ENCODE results near the gene GALK1.

GALK1 gene

GRCh38 chr17:75783803-75784472, 18.9 kb upstream of the GALK1 start:
- DNase-seq: peak; percentile 54

- DNase-seq: no peak
Observed at GRCh38 chr17:75783069-75783783, 18.2 kb upstream of the GALK1 start.

GRCh38 chr17:75779987-75780889, 15.2 kb upstream of the GALK1 start:
- no peak for DNase-seq

- peak; percentile 92 for DNase-seq
Observed at GRCh38 chr17:75779250-75779986, 14.4 kb upstream of the GALK1 start.

DNA sequence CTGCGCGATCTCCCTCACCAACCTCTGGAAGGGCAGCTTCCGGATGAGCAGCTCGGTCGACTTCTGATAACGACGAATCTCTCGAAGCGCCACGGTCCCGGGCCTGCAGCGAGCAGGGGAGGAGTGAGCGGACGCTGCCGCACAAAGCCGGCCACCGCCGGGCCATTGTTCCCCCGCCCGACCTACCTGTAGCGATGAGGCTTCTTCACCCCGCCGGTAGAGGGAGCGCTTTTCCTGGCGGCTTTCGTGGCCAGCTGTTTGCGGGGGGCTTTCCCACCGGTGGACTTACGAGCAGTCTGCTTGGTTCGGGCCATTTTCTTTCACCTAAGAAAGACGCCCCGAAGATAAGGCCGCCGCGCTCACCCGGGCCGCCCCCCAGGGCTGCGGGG, 13.9 kb upstream of the GALK1 start:
- DNase-seq: peak; percentile 81

- DNase-seq: peak; percentile 51
Observed at GRCh38 chr17:75778066-75778860, 13.3 kb upstream of the GALK1 start.

DNA sequence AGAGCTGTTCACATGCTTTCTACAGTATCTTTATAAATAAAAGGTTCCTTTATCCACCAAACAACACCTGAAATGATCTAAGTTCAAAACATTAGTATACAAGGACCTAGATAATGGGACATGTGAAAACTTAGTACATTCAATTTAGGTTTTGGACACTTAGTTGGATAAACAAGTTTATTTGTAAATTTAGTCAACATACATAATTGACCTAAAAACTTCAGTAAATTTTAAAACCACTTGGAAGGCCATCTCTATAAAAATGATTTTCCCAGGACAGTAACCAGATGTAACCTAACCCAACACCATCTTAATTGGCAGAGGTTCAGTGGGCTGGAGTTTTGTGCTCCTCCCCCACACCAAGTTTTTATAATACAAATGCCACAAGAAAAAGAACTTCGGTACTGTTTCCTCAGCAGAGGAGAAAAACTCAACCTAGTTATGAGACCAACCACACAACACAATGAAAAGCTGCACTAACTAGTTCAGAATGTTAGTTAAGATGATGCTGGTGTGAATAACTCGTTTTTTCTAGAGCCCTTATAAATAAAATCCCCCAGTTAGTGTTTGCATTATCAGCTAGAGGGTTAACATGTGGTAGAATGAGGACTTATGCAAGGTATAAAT, 12.4 kb upstream of the GALK1 start:
- DNase-seq: no peak

DNA sequence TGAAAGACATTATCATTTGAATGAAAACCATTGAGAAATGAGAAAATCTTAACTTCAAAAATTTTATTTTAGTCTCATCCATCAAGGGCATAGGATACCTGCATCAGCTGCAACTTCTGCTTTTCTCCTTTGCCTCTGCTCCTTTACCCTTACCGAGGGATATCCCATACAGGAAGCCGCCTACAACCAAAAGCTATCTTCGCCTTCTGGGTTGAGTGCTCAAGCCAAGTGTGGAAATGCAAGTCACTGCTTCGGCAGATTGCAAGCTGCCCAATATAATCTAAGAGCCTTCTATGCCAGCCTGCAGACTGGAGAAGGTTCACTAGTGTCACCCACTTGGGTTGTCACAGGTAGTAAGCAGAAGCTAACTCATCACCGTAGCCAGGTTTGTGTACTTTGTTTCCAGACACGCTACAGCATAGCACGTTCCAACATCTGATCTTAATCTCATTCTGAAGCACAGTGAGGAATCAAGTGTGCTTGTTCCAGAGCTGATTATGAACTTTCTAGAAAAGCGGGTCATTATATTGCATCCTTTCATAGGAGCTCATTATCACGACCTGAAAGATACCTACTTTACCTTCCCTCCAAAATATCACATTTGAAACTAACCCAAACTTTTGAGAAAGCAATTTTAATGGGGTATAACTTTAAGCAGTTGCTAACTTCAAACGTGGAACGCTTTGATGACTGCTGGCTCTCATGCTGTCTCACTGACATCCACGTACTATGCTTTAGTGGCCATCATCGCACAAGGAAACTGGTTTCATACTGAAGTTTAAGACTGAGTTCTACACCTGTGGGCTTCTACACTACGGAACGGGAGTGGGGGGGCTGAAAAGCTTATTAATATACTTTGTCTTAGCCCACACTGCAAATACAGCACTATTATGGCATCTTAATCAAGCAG, 11.6 kb upstream of the GALK1 start:
- peak; percentile 50 for DNase-seq

DNA sequence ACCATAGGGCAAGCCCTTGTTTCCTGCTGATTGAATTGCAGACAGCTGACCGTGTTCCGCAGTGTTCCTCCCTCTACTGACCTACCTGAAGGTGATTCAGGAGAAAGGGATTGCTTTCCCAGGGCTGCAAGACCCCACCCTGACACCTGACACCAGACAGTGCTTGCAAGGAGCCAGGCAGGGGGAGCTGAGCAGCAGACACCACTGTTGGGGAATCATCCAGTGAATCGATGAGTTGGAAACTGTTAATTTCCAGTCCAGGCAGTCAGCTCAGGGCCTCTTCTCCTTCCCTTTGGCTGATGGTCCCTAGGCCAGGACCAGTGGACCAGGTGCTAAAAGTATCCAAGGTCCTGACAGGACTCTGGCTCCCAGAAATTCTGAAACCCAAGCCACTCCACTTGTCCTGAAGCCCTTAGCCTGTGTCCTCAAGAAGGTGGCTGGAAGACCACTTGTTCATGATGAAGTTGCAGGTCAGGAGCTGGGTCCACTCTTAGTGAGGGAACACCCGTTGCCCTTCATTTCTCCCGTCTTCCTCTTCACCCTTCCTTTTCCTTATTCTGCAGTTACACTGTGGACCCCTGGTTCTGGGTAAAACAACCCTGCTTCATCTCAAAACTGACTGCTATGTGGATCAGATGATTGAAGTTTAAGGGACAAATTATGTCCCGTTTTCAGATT, 10.1 kb upstream of the GALK1 start:
- DNase-seq: no peak

DNA sequence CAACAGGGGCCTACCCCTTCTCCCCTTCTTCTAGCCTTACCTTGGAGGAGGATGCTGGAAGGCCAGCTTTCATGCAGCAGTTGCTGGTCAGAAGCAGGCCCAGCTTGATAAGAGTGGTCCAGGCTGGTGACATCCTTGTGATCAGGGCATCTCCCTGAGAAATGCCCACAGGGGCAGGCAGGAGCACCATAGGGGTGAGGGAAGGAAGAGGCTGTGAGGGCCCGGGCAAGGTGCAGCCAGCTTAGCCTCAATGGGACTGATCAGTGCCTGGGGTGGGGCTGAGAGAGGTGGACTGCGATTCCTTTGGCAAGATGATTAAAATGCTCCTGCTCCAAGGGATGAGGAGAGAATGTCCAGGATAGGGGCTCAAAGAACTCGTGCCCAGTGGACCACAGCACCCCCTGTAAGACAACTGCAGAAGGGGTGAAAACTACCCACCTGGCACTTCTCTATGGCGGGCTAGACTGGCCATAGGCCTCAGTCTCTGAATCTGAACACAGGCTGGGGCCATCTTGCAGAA, 9.5 kb upstream of the GALK1 start:
- DNase-seq: no peak

DNA sequence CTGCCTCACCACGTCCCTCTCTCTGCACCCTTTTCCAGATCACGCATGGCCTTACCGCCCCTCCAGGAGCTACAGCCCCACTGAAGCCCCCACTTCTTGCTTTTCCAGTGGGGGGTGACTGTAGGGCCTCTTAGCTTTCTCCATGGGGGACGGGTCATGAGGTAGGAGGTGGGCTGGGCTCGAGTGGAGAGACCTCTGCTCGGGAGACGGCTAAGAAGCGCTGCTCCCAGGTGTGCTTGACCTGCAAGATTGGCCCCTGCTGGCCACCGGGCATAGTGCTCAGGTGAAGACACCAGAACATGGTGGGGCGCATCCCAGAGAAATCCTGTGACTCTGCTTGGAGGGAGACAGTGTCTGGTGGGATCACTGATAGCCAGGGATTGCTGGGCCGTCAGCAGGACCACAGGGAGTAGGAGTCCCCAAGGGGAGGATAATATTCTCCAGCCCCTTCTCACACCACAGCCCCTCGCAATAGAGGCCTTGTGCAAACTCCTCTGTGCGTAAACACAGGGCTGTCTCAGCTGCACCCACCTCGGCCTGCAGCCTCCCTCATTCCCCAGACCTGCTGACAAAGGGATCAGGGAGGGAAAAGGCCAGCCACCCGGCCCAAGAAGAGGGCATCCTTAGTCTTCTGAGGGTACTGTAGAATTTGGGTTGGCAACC, 8.9 kb upstream of the GALK1 start:
- DNase-seq: no peak

DNA sequence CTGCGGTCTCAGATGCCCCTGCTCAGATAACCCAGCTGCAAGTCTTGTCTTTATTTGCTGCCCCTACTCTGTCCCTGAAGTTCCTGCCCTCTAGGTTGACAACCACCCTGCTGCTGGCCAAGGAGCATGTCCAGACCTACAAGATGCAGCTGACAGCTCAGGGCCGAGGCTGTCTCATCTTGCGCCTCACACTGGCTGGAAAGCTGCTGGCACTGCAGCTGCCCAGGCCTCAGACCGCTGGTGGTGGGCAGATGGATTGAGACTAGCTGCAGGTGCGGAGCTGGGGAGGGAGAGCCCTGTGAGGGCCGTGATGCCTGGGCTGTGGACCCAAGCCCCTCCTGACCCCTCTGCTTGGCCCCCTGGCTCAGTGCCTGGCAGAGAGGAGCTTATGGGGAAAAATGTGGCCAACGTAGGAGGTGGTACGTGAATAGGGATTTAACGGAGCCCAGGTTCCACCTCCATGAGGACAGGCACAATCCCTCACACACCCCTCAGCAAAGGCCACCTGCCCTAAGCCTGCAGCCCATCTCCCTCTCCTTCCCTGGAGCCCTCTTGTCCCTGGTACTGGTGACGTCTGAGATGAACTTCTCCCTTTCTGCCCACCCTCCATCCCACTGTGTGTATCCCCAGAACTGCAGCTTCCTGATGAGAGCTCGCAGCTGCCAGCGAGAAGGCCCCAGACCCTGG, 8.3 kb upstream of the GALK1 start:
- DNase-seq: no peak

GRCh38 chr17:75771334-75772281, 6.6 kb upstream of the GALK1 start:
- no peak for DNase-seq

DNA sequence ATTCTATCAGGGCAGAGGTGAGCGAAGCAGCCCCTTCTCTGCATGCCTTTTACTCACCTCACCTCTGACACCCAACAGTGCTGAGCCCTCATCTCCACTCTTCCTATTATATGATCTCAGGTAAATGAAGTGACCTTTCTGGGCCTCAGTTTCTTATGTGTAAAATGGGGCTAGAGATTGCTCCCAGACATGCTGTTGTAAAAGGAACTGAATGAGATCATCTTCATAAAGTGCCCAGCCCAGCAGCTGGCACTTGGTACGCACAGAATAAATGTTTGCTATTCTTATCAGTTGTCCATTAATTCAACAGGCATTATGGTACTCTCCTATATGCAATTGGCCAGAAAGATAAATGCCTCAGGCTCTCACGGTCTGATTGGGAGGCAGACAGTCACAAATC, 4.5 kb upstream of the GALK1 start:
- no peak for DNase-seq

GRCh38 chr17:75767881-75768280, 2.9 kb upstream of the GALK1 start:
- DNase-seq: no peak

- DNase-seq: no peak
Observed at GRCh38 chr17:75765981-75766380, 989 bp upstream of the GALK1 start.

GRCh38 chr17:75764417-75764710, 628 bp downstream of the GALK1 start:
- DNase-seq: no peak
